Measurements from ENCODE around the gene IQCM. TPM values are rescaled to one million over a fixed set of nuclear protein-coding genes. Genes with fewer than 3 reads are reported as not detected.
A peak's percentile ranks its signal among the peaks of the same experiment; 100 is the strongest.

Gene IQCM
- total RNA-seq, 1 donor from 2014 or later: not detected

DNA sequence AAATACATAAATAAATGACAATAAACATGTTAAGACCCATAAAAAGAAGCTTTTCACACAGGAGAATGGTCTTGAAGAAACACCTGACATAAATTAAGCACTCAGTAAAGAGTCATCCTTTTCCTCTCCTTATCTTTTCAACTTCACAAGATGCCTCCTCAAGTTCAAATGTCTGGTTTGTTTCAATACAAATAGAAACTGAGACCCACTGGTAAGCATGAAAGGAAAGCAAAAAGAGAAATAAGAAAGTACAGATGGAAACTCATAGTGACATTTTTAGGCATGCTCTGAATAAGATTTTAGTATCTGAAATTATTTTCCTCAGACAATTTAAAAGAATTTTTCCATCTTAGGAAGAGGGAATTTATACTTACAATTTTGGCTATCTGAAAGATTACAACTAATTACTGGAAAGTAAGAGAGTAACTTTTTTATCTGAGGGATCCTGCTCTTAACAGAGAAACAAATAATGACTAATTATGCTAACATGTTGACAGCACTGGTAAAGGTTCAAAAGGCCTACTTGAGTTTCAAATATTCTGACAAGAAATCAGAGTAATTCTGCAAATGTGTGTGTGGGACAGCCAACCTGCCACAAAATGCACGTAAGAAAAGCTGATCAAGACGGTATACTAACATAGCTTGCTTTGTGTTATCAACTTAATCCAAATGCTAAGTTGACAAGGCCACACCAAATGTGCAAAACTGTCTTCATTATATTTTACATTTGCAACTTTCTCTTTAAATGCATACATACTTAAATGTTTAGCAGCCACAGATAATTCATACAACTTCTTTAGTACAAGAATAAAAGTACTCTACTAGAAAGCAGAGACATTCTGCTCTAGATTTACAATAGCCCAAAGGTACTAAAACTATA, 113.0 kb downstream of the IQCM start:
- no peaks in the 10 kb centered on the region for H3K36me3 Mint-ChIP-seq (ENCODE audit: low read depth)
- no peak overlapping the region for H3K4me3 Mint-ChIP-seq (ENCODE audit: unreplicated experiment)
- no peaks in the 10 kb centered on the region for H3K9me3 Mint-ChIP-seq (ENCODE audit: low read depth)
- TF ChIP-seq, protein P1, sequence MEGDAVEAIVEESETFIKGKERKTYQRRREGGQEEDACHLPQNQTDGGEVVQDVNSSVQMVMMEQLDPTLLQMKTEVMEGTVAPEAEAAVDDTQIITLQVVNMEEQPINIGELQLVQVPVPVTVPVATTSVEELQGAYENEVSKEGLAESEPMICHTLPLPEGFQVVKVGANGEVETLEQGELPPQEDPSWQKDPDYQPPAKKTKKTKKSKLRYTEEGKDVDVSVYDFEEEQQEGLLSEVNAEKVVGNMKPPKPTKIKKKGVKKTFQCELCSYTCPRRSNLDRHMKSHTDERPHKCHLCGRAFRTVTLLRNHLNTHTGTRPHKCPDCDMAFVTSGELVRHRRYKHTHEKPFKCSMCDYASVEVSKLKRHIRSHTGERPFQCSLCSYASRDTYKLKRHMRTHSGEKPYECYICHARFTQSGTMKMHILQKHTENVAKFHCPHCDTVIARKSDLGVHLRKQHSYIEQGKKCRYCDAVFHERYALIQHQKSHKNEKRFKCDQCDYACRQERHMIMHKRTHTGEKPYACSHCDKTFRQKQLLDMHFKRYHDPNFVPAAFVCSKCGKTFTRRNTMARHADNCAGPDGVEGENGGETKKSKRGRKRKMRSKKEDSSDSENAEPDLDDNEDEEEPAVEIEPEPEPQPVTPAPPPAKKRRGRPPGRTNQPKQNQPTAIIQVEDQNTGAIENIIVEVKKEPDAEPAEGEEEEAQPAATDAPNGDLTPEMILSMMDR (IDR thresholded peaks at IDR 0.05): no peak
- peaks cover 27% of the 10 kb centered on the region for H3K27me3 Mint-ChIP-seq (ENCODE audit: low read depth)
- no peak overlapping the region for H3K27ac Mint-ChIP-seq (ENCODE audit: unreplicated experiment)
- DNase-seq (ENCODE audit: low spot score): no peak
- H3K4me1 Mint-ChIP-seq (ENCODE audit: low read depth): no peaks in the 10 kb centered on the region

DNA sequence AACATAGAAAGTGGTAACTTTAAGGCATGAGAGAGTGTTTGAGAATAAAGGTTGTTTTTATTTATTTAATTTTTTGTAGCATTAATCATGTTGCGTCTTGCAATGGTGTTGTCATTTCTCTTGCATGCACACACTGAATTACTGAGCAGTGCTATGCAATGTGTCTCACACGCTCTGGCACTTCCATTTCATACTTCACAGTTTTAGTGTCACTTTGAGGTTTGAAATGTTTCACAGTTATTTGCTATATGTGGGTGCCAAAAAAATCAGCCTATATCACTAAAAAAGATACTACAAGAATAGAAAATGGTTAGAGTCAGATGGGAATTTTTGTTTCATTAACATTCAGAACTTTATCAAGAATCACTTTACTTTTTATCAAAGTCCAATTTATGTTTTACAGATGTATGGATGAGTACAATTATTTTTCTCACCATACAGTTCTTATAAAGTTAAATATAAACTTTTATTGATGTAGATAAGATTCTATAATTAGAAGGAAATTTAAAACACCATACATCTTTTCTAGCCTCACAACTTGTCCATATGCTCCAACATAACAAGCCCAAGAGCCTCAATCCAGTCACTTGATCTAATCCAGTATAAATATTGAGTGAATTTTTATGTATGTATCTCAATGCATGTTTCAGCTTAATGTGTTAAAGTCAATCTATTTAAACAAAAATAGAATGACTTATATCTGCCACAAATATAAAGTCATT, 114.0 kb downstream of the IQCM start:
- H3K27me3 Mint-ChIP-seq (ENCODE audit: low read depth): peaks cover 27% of the 10 kb centered on the region
- H3K36me3 Mint-ChIP-seq (ENCODE audit: low read depth): no peaks in the 10 kb centered on the region
- no peak overlapping the region for H3K27ac Mint-ChIP-seq (ENCODE audit: unreplicated experiment)
- DNase-seq (ENCODE audit: low spot score): no peak
- H3K4me3 Mint-ChIP-seq (ENCODE audit: unreplicated experiment): no peak overlapping the region
- H3K4me1 Mint-ChIP-seq (ENCODE audit: low read depth): no peaks in the 10 kb centered on the region
- TF ChIP-seq, protein P1 (IDR thresholded peaks at IDR 0.05): no peak
- H3K9me3 Mint-ChIP-seq (ENCODE audit: low read depth): no peaks in the 10 kb centered on the region

DNA sequence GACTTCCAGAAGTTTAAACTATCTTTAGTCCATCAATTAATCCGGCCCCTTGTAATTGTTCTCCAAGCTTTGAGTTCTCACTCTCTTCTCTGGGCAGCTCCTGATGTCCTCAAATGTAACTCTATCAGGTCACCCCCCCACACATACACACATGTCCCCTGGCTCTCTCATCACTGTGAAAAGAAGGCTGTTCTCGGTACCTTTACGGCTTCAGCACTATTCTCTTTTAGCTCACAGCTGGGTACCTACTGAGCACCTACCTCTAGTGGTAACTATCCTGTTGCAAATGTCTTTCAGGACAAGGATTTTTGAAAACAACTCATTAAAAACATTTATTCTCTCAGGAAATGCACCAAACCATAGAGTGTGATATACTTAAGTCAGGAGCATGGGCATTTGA, 115.4 kb downstream of the IQCM start:
- no peaks in the 10 kb centered on the region for H3K36me3 Mint-ChIP-seq (ENCODE audit: low read depth)
- H3K27me3 Mint-ChIP-seq (ENCODE audit: low read depth): peaks cover 36% of the 10 kb centered on the region
- no peak for DNase-seq (ENCODE audit: low spot score)
- TF ChIP-seq, protein P1 (IDR thresholded peaks at IDR 0.05): no peak
- H3K9me3 Mint-ChIP-seq (ENCODE audit: low read depth): no peaks in the 10 kb centered on the region
- no peaks in the 10 kb centered on the region for H3K4me1 Mint-ChIP-seq (ENCODE audit: low read depth)
- H3K4me3 Mint-ChIP-seq (ENCODE audit: unreplicated experiment): no peak overlapping the region
- H3K27ac Mint-ChIP-seq (ENCODE audit: unreplicated experiment): no peak overlapping the region

GRCh38 chr4:149699642-149700041, 116.0 kb downstream of the IQCM start:
- H3K4me1 Mint-ChIP-seq (ENCODE audit: low read depth): no peaks in the 10 kb centered on the region
- H3K9me3 Mint-ChIP-seq (ENCODE audit: low read depth): no peaks in the 10 kb centered on the region
- no peak for DNase-seq (ENCODE audit: low spot score)
- H3K27me3 Mint-ChIP-seq (ENCODE audit: low read depth): peaks cover 36% of the 10 kb centered on the region
- H3K36me3 Mint-ChIP-seq (ENCODE audit: low read depth): no peaks in the 10 kb centered on the region
- H3K4me3 Mint-ChIP-seq (ENCODE audit: unreplicated experiment): no peak overlapping the region
- TF ChIP-seq, protein P1 (IDR thresholded peaks at IDR 0.05): no peak
- H3K27ac Mint-ChIP-seq (ENCODE audit: unreplicated experiment): no peak overlapping the region

- no peaks in the 10 kb centered on the region for H3K4me1 Mint-ChIP-seq (ENCODE audit: low read depth)
- H3K9me3 Mint-ChIP-seq (ENCODE audit: low read depth): peaks cover 4% of the 10 kb centered on the region
- peaks cover 16% of the 10 kb centered on the region for H3K27me3 Mint-ChIP-seq (ENCODE audit: low read depth)
- no peaks in the 10 kb centered on the region for H3K36me3 Mint-ChIP-seq (ENCODE audit: low read depth)
- H3K4me3 Mint-ChIP-seq (ENCODE audit: unreplicated experiment): no peak overlapping the region
- no peak for DNase-seq (ENCODE audit: low spot score)
- no peak overlapping the region for H3K27ac Mint-ChIP-seq (ENCODE audit: unreplicated experiment)
- TF ChIP-seq, protein P1 (IDR thresholded peaks at IDR 0.05): peak; percentile 18
These were observed 124.9 kb downstream of the IQCM start for GRCh38 chr4:149690726-149691125.

All from chondrocyte (in vitro differentiated cells).